Measurements from ENCODE around the gene SIVA1. TPM values are rescaled to one million over a fixed set of nuclear protein-coding genes. Genes with fewer than 3 reads are reported as not detected.

The SIVA1 gene
- 100 to 1,000 TPM; 218 to 320 TPM for total RNA-seq

- Histone ChIP-seq H3K4me1 (ENCODE audit: control insufficient read depth in 1 of 2, low read depth in 2 of 2) (peaks cover 33 to 62% of the 10 kb centered on the region in 2 donors), H3K27ac (peak within 1 kb of the TSS; percentile 84), H3K27me3 (replicated peaks; ENCODE audit: insufficient read depth) (no peaks in the 10 kb centered on the region), H3K36me3 (peaks cover 19% of the 10 kb centered on the region), H3K4me3 (peak within 1 kb of the TSS; percentile 84), H3K9me3 (no peaks in the 10 kb centered on the region)
- TF ChIP-seq CTCF (IDR thresholded peaks at IDR 0.05) = no peak
- peak; percentile 98 for DNase-seq (ENCODE audit: low spot score)
- peak; percentile 83 for ATAC-seq (ENCODE audit: insufficient number of reproducible peaks, low FRiP score, low read depth)
Observed at GRCh38 chr14:104752735-104753527, at the start of gene SIVA1. Gene SIVA1 (plus strand): TSS chr14:104753147. CDS start chr14:104753202, 55 bp downstream.

- H3K27ac ChIP-seq = no peak overlapping the region
- no peak for TF ChIP-seq CTCF (IDR thresholded peaks at IDR 0.05)
- ATAC-seq (ENCODE audit: insufficient number of reproducible peaks, low FRiP score, low read depth) (no peak), DNase-seq (ENCODE audit: low spot score) (no peak)
- peaks cover 41% of the 10 kb centered on the region for H3K36me3 ChIP-seq
- peaks cover 13 to 28% of the 10 kb centered on the region in 2 donors for H3K4me1 ChIP-seq (ENCODE audit: control insufficient read depth in 1 of 2, low read depth in 2 of 2)
- H3K27me3 ChIP-seq (replicated peaks; ENCODE audit: insufficient read depth) = no peaks in the 10 kb centered on the region
- H3K4me3 ChIP-seq = no peak overlapping the region
- no peaks in the 10 kb centered on the region for H3K9me3 ChIP-seq
Observed at GRCh38 chr14:104703269-104703668, 49.7 kb upstream of the SIVA1 start.

- no peak overlapping the region for H3K27ac ChIP-seq
- peaks cover 41% of the 10 kb centered on the region for H3K36me3 ChIP-seq
- no peaks in the 10 kb centered on the region for H3K9me3 ChIP-seq
- TF ChIP-seq CTCF (IDR thresholded peaks at IDR 0.05) = no peak
- H3K4me1 ChIP-seq (ENCODE audit: control insufficient read depth in 1 of 2, low read depth in 2 of 2) = peaks cover 5 to 28% of the 10 kb centered on the region in 2 donors
- DNase-seq (ENCODE audit: low spot score) (no peak), ATAC-seq (ENCODE audit: insufficient number of reproducible peaks, low FRiP score, low read depth) (no peak)
- no peak overlapping the region for H3K4me3 ChIP-seq
- no peaks in the 10 kb centered on the region for H3K27me3 ChIP-seq (replicated peaks; ENCODE audit: insufficient read depth)
Observed at GRCh38 chr14:104704252-104704651, 48.7 kb upstream of the SIVA1 start.

GRCh38 chr14:104705340-104706047 is 47.5 kb upstream of the SIVA1 start:
- H3K27ac ChIP-seq = no peak overlapping the region
- H3K27me3 ChIP-seq (replicated peaks; ENCODE audit: insufficient read depth) = no peaks in the 10 kb centered on the region
- H3K4me3 ChIP-seq = no peak overlapping the region
- no peak for TF ChIP-seq CTCF (IDR thresholded peaks at IDR 0.05)
- H3K36me3 ChIP-seq = peaks cover 43% of the 10 kb centered on the region
- H3K9me3 ChIP-seq = no peaks in the 10 kb centered on the region
- DNase-seq (ENCODE audit: low spot score) = no peak
- no peak for ATAC-seq (ENCODE audit: insufficient number of reproducible peaks, low FRiP score, low read depth)
- peaks cover 0 to 21% of the 10 kb centered on the region in 2 donors for H3K4me1 ChIP-seq (ENCODE audit: control insufficient read depth in 1 of 2, low read depth in 2 of 2)
